ENCODE results near the gene EFCAB8.

The EFCAB8 gene

GRCh38 chr20:32823737-32824588 is 34.8 kb upstream of the EFCAB8 start:
- H3K9ac ChIP-seq (ENCODE audit: low read depth in 1 of 2, low read length in 2 of 2), result no peak overlapping the region
- peaks cover 14 to 21% of the 10 kb centered on the region in 2 donors for H3K4me1 ChIP-seq (ENCODE audit: control insufficient read depth in 2 of 2, insufficient read depth in 2 of 2, low read length in 2 of 2)
- H3K27ac ChIP-seq (ENCODE audit: low read depth in 2 of 2, low read length in 2 of 2), result no peak overlapping the region

GRCh38 chr20:32828029-32828680 is 30.6 kb upstream of the EFCAB8 start:
- H3K27me3 ChIP-seq (ENCODE audit: control insufficient read depth in 2 of 2, insufficient read depth in 2 of 2, low read length in 2 of 2), result no peaks in the 10 kb centered on the region
- no peak overlapping the region for H3K9ac ChIP-seq (ENCODE audit: low read depth in 1 of 2, low read length in 2 of 2)
- peaks cover 0 to 8% of the 10 kb centered on the region in 2 donors for H3K4me1 ChIP-seq (ENCODE audit: control insufficient read depth in 2 of 2, insufficient read depth in 2 of 2, low read length in 2 of 2)
- H3K4me3 ChIP-seq (ENCODE audit: low read length in 2 of 2), result no peak overlapping the region
- H3K9me3 ChIP-seq (ENCODE audit: control insufficient read depth in 2 of 2, low read length in 2 of 2), result no peaks in the 10 kb centered on the region
- H3K27ac ChIP-seq (ENCODE audit: low read depth in 2 of 2, low read length in 2 of 2), result no peak overlapping the region
- H3K36me3 ChIP-seq (ENCODE audit: control insufficient read depth in 2 of 2, insufficient read depth in 2 of 2, low read length in 2 of 2), result peaks cover 8 to 23% of the 10 kb centered on the region in 2 donors

More at GRCh38 chr20:32823737-32824588, 34.8 kb upstream of the EFCAB8 start:
- Histone ChIP-seq H3K9me3 (ENCODE audit: control insufficient read depth in 2 of 2, low read length in 2 of 2) (no peaks in the 10 kb centered on the region), H3K27me3 (ENCODE audit: control insufficient read depth in 2 of 2, insufficient read depth in 2 of 2, low read length in 2 of 2) (no peaks in the 10 kb centered on the region), H3K4me3 (ENCODE audit: low read length in 2 of 2) (no peak overlapping the region), H3K36me3 (ENCODE audit: control insufficient read depth in 2 of 2, insufficient read depth in 2 of 2, low read length in 2 of 2) (peaks cover 8 to 16% of the 10 kb centered on the region in 2 donors)

GRCh38 chr20:32829311-32830005 is 29.3 kb upstream of the EFCAB8 start:
- H3K27ac ChIP-seq (ENCODE audit: low read depth in 2 of 2, low read length in 2 of 2), result no peak overlapping the region
- H3K9ac ChIP-seq (ENCODE audit: low read depth in 1 of 2, low read length in 2 of 2), result no peak overlapping the region
- H3K27me3 ChIP-seq (ENCODE audit: control insufficient read depth in 2 of 2, insufficient read depth in 2 of 2, low read length in 2 of 2), result no peaks in the 10 kb centered on the region
- no peaks in the 10 kb centered on the region for H3K9me3 ChIP-seq (ENCODE audit: control insufficient read depth in 2 of 2, low read length in 2 of 2)
- H3K36me3 ChIP-seq (ENCODE audit: control insufficient read depth in 2 of 2, insufficient read depth in 2 of 2, low read length in 2 of 2), result peaks cover 18 to 34% of the 10 kb centered on the region in 2 donors
- H3K4me3 ChIP-seq (ENCODE audit: low read length in 2 of 2), result no peak overlapping the region
- H3K4me1 ChIP-seq (ENCODE audit: control insufficient read depth in 2 of 2, insufficient read depth in 2 of 2, low read length in 2 of 2), result peaks cover 0 to 5% of the 10 kb centered on the region in 2 donors

GRCh38 chr20:32830437-32830836 is 28.3 kb upstream of the EFCAB8 start:
- H3K4me3 ChIP-seq (ENCODE audit: low read length in 2 of 2), result no peak overlapping the region
- no peaks in the 10 kb centered on the region for H3K27me3 ChIP-seq (ENCODE audit: control insufficient read depth in 2 of 2, insufficient read depth in 2 of 2, low read length in 2 of 2)
- H3K36me3 ChIP-seq (ENCODE audit: control insufficient read depth in 2 of 2, insufficient read depth in 2 of 2, low read length in 2 of 2), result peaks cover 18 to 35% of the 10 kb centered on the region in 2 donors
- H3K9me3 ChIP-seq (ENCODE audit: control insufficient read depth in 2 of 2, low read length in 2 of 2), result no peaks in the 10 kb centered on the region
- H3K9ac ChIP-seq (ENCODE audit: low read depth in 1 of 2, low read length in 2 of 2), result no peak overlapping the region
- H3K4me1 ChIP-seq (ENCODE audit: control insufficient read depth in 2 of 2, insufficient read depth in 2 of 2, low read length in 2 of 2), result peaks cover 0 to 5% of the 10 kb centered on the region in 2 donors
- H3K27ac ChIP-seq (ENCODE audit: low read depth in 2 of 2, low read length in 2 of 2), result no peak overlapping the region

- Histone ChIP-seq H3K9ac (ENCODE audit: low read depth in 1 of 2, low read length in 2 of 2) (no peak overlapping the region), H3K27me3 (ENCODE audit: control insufficient read depth in 2 of 2, insufficient read depth in 2 of 2, low read length in 2 of 2) (no peaks in the 10 kb centered on the region), H3K9me3 (ENCODE audit: control insufficient read depth in 2 of 2, low read length in 2 of 2) (no peaks in the 10 kb centered on the region), H3K4me3 (ENCODE audit: low read length in 2 of 2) (no peak overlapping the region), H3K36me3 (ENCODE audit: control insufficient read depth in 2 of 2, insufficient read depth in 2 of 2, low read length in 2 of 2) (peaks cover 19 to 41% of the 10 kb centered on the region in 2 donors), H3K27ac (ENCODE audit: low read depth in 2 of 2, low read length in 2 of 2) (no peak overlapping the region), H3K4me1 (ENCODE audit: control insufficient read depth in 2 of 2, insufficient read depth in 2 of 2, low read length in 2 of 2) (peaks cover 0 to 5% of the 10 kb centered on the region in 2 donors)
These were observed 26.7 kb upstream of the EFCAB8 start for GRCh38 chr20:32831982-32832381.

GRCh38 chr20:32832664-32833063 is 26.1 kb upstream of the EFCAB8 start:
- peaks cover 0 to 5% of the 10 kb centered on the region in 2 donors for H3K4me1 ChIP-seq (ENCODE audit: control insufficient read depth in 2 of 2, insufficient read depth in 2 of 2, low read length in 2 of 2)
- no peak overlapping the region for H3K4me3 ChIP-seq (ENCODE audit: low read length in 2 of 2)
- H3K27ac ChIP-seq (ENCODE audit: low read depth in 2 of 2, low read length in 2 of 2), result no peak overlapping the region
- no peaks in the 10 kb centered on the region for H3K9me3 ChIP-seq (ENCODE audit: control insufficient read depth in 2 of 2, low read length in 2 of 2)
- H3K9ac ChIP-seq (ENCODE audit: low read depth in 1 of 2, low read length in 2 of 2), result no peak overlapping the region
- peaks cover 22 to 42% of the 10 kb centered on the region in 2 donors for H3K36me3 ChIP-seq (ENCODE audit: control insufficient read depth in 2 of 2, insufficient read depth in 2 of 2, low read length in 2 of 2)
- no peaks in the 10 kb centered on the region for H3K27me3 ChIP-seq (ENCODE audit: control insufficient read depth in 2 of 2, insufficient read depth in 2 of 2, low read length in 2 of 2)

- H3K4me1 ChIP-seq (ENCODE audit: control insufficient read depth in 2 of 2, insufficient read depth in 2 of 2, low read length in 2 of 2), result peaks cover 0 to 5% of the 10 kb centered on the region in 2 donors
- peaks cover 38 to 55% of the 10 kb centered on the region in 2 donors for H3K36me3 ChIP-seq (ENCODE audit: control insufficient read depth in 2 of 2, insufficient read depth in 2 of 2, low read length in 2 of 2)
- H3K9ac ChIP-seq (ENCODE audit: low read depth in 1 of 2, low read length in 2 of 2), result no peak overlapping the region
- no peaks in the 10 kb centered on the region for H3K9me3 ChIP-seq (ENCODE audit: control insufficient read depth in 2 of 2, low read length in 2 of 2)
- H3K27ac ChIP-seq (ENCODE audit: low read depth in 2 of 2, low read length in 2 of 2), result no peak overlapping the region
- H3K4me3 ChIP-seq (ENCODE audit: low read length in 2 of 2), result no peak overlapping the region
- H3K27me3 ChIP-seq (ENCODE audit: control insufficient read depth in 2 of 2, insufficient read depth in 2 of 2, low read length in 2 of 2), result no peaks in the 10 kb centered on the region
These were observed 23.8 kb upstream of the EFCAB8 start for GRCh38 chr20:32834972-32835371.

- no peaks in the 10 kb centered on the region for H3K27me3 ChIP-seq (ENCODE audit: control insufficient read depth in 2 of 2, insufficient read depth in 2 of 2, low read length in 2 of 2)
- no peak overlapping the region for H3K9ac ChIP-seq (ENCODE audit: low read depth in 1 of 2, low read length in 2 of 2)
- no peak overlapping the region for H3K27ac ChIP-seq (ENCODE audit: low read depth in 2 of 2, low read length in 2 of 2)
- no peak overlapping the region for H3K4me3 ChIP-seq (ENCODE audit: low read length in 2 of 2)
- no peaks in the 10 kb centered on the region for H3K9me3 ChIP-seq (ENCODE audit: control insufficient read depth in 2 of 2, low read length in 2 of 2)
- peaks cover 0 to 4% of the 10 kb centered on the region in 2 donors for H3K4me1 ChIP-seq (ENCODE audit: control insufficient read depth in 2 of 2, insufficient read depth in 2 of 2, low read length in 2 of 2)
- H3K36me3 ChIP-seq (ENCODE audit: control insufficient read depth in 2 of 2, insufficient read depth in 2 of 2, low read length in 2 of 2), result peaks cover 41 to 61% of the 10 kb centered on the region in 2 donors
These were observed 21.6 kb upstream of the EFCAB8 start for GRCh38 chr20:32837157-32837556.

- peaks cover 38 to 57% of the 10 kb centered on the region in 2 donors for H3K36me3 ChIP-seq (ENCODE audit: control insufficient read depth in 2 of 2, insufficient read depth in 2 of 2, low read length in 2 of 2)
These were observed 19.3 kb upstream of the EFCAB8 start for GRCh38 chr20:32839227-32839981.

More at GRCh38 chr20:32839227-32839981, 19.3 kb upstream of the EFCAB8 start:
- no peak overlapping the region for H3K27ac ChIP-seq (ENCODE audit: low read depth in 2 of 2, low read length in 2 of 2)
- H3K9me3 ChIP-seq (ENCODE audit: control insufficient read depth in 2 of 2, low read length in 2 of 2), result no peaks in the 10 kb centered on the region
- no peaks in the 10 kb centered on the region for H3K27me3 ChIP-seq (ENCODE audit: control insufficient read depth in 2 of 2, insufficient read depth in 2 of 2, low read length in 2 of 2)
- no peak overlapping the region for H3K9ac ChIP-seq (ENCODE audit: low read depth in 1 of 2, low read length in 2 of 2)
- no peak overlapping the region for H3K4me3 ChIP-seq (ENCODE audit: low read length in 2 of 2)
- no peaks in the 10 kb centered on the region for H3K4me1 ChIP-seq (ENCODE audit: control insufficient read depth in 2 of 2, insufficient read depth in 2 of 2, low read length in 2 of 2)

Data from mucosa of rectum (tissue), 2 donors.